ENCODE data around the gene SLC38A2.

Gene SLC38A2

DNA sequence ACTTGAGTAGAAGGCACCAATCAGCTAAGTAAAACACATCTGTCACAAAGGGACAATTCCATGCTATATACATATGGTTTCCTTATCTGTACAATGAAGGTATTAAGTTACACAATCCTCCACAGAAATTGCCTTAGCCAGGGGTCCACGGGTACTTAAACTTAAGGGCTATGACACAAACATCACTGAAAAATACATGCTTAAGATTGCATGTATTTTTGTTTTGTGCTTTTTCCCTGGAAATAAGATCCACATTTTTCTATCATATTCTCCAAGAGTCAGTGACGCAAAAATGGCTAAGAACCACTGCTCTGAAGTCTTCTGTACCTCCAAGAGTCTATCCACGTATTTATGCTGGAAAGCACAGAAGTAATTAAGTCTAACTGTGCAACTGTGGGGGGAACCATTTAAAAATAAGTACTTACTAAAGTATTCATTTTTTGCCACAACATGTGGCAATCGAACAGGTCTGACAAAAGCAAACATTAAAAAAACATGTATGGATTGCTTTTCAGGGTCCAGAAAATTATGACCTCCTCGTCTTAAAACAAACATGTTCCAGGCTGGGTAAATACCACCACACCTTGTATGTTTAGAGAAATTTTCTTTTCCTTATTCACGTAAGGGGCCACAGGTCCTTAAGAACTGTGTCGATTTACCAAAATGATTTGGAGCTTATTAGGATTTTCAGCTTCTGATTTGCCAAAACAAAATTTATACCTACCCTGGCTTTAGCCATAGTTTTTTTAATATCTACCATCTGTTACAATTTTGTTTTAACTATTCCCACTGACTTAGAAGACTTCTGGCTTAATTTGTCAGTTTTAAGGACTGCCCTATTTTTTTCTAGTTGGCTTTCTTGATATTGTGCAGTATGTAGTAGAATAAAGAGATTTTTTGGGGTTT, 2.8 kb downstream of the SLC38A2 start:
- in situ Hi-C loops (cut with HindIII; ENCODE audit: low sequenced_read_pairs): loop anchor here (5.0 kb wide), 2 partner anchors 313 to 643 kb away; no protein-coding TSS in a partner anchor
- DNase-seq (ENCODE audit: low read depth): no peak
- TF ChIP-seq, protein P1, sequence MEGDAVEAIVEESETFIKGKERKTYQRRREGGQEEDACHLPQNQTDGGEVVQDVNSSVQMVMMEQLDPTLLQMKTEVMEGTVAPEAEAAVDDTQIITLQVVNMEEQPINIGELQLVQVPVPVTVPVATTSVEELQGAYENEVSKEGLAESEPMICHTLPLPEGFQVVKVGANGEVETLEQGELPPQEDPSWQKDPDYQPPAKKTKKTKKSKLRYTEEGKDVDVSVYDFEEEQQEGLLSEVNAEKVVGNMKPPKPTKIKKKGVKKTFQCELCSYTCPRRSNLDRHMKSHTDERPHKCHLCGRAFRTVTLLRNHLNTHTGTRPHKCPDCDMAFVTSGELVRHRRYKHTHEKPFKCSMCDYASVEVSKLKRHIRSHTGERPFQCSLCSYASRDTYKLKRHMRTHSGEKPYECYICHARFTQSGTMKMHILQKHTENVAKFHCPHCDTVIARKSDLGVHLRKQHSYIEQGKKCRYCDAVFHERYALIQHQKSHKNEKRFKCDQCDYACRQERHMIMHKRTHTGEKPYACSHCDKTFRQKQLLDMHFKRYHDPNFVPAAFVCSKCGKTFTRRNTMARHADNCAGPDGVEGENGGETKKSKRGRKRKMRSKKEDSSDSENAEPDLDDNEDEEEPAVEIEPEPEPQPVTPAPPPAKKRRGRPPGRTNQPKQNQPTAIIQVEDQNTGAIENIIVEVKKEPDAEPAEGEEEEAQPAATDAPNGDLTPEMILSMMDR (IDR thresholded peaks at IDR 0.05; ENCODE audit: low read depth, low read length, missing control alignments): no peak
- peak overlapping the region; percentile 96 for H3K4me3 ChIP-seq (ENCODE audit: low read depth, low read length)

DNA sequence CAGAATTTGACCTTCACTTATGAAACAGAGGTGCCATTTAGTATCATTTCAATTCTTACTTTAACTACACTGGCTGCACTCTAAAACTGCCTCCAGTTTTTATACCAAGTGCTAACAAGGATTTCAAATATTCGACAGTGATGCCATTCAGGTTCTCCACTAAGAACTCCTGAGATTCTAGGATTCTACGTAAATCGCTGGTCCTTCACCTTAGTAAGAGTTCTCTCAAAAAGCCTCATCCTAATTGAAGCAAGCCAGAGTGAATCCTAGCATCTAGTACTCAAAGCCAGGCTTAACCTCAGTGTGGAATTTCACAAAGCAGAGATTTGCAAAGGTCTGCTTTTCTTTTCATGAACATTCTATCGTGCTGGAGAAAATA, 3.5 kb downstream of the SLC38A2 start:
- TF ChIP-seq, protein P1 (IDR thresholded peaks at IDR 0.05; ENCODE audit: low read depth, low read length, missing control alignments): no peak
- in situ Hi-C loops (cut with HindIII; ENCODE audit: low sequenced_read_pairs): loop anchor here (5.0 kb wide), 2 partner anchors 313 to 643 kb away; no protein-coding TSS in a partner anchor
- peak overlapping the region; percentile 96 for H3K4me3 ChIP-seq (ENCODE audit: low read depth, low read length)
- no peak for DNase-seq (ENCODE audit: low read depth)

- DNase-seq (ENCODE audit: low read depth): no peak
- in situ Hi-C loops (cut with HindIII; ENCODE audit: low sequenced_read_pairs): loop anchor here (5.0 kb wide), 2 partner anchors 314 to 644 kb away; no protein-coding TSS in a partner anchor
- peak overlapping the region; percentile 96 for H3K4me3 ChIP-seq (ENCODE audit: low read depth, low read length)
- TF ChIP-seq, protein P1 (IDR thresholded peaks at IDR 0.05; ENCODE audit: low read depth, low read length, missing control alignments): no peak
These were observed 3.9 kb downstream of the SLC38A2 start for GRCh38 chr12:46368684-46369083.

- TF ChIP-seq, protein P1 (IDR thresholded peaks at IDR 0.05; ENCODE audit: low read depth, low read length, missing control alignments): no peak
- in situ Hi-C loops (cut with HindIII; ENCODE audit: low sequenced_read_pairs): loop anchor here (5.0 kb wide), 2 partner anchors 314 to 644 kb away; no protein-coding TSS in a partner anchor
- peak overlapping the region; percentile 96 for H3K4me3 ChIP-seq (ENCODE audit: low read depth, low read length)
- DNase-seq (ENCODE audit: low read depth): no peak
These were observed 4.4 kb downstream of the SLC38A2 start for GRCh38 chr12:46368138-46368537.

GRCh38 chr12:46367351-46368029, 5.1 kb downstream of the SLC38A2 start:
- H3K4me3 ChIP-seq (ENCODE audit: low read depth, low read length): peak overlapping the region; percentile 96
- in situ Hi-C loops (cut with HindIII; ENCODE audit: low sequenced_read_pairs): loop anchor here (5.0 kb wide), 2 partner anchors 315 to 645 kb away; no protein-coding TSS in a partner anchor
- no peak for DNase-seq (ENCODE audit: low read depth)

GRCh38 chr12:46366771-46367170, 5.8 kb downstream of the SLC38A2 start:
- peak overlapping the region; percentile 21 for H3K4me3 ChIP-seq (ENCODE audit: low read depth, low read length)
- DNase-seq (ENCODE audit: low read depth): no peak
- TF ChIP-seq, protein P1 (IDR thresholded peaks at IDR 0.05; ENCODE audit: low read depth, low read length, missing control alignments): no peak
- in situ Hi-C loops (cut with HindIII; ENCODE audit: low sequenced_read_pairs): loop anchor here (5.0 kb wide), 2 partner anchors 316 to 646 kb away; no protein-coding TSS in a partner anchor

More at GRCh38 chr12:46367351-46368029, 5.1 kb downstream of the SLC38A2 start:
- TF ChIP-seq, protein P1 (IDR thresholded peaks at IDR 0.05; ENCODE audit: low read depth, low read length, missing control alignments): no peak
